KMS-11 (cell line): ENCODE data around the gene GLT6D1.

Source experiments
- H2AFZ ChIP-seq: fragments of 200-600 bp; sonication (generic); 2 replicates; pipeline ENCODE4 v1.6.1; 2016; ENCODE audit warnings: antibody characterized with exemption, mixed run types, low read depth
- H3K27ac ChIP-seq: fragments of 200-600 bp; sonication (generic); 2 replicates; pipeline ENCODE4 v1.6.1; 2016; ENCODE audit warnings: mild to moderate bottlenecking, mixed run types
- H3K27me3 ChIP-seq: fragments of 200-600 bp; sonication (generic); 2 replicates; pipeline ENCODE4 v1.6.1; 2017; ENCODE audit warnings: mild to moderate bottlenecking, low read depth, mixed run types, moderate library complexity; ENCODE audit not compliant: insufficient read depth
- H3K36me3 ChIP-seq: fragments of 200-600 bp; sonication (generic); 2 replicates; pipeline ENCODE4 v1.6.1; 2017; ENCODE audit warnings: mild to moderate bottlenecking, mixed run types; ENCODE audit not compliant: insufficient read depth
- H3K4me1 ChIP-seq: fragments of 200-600 bp; sonication (generic); 2 replicates; pipeline ENCODE4 v1.6.1; 2016; ENCODE audit warnings: mild to moderate bottlenecking, low read depth, mixed run types; ENCODE audit not compliant: poor library complexity, severe bottlenecking
- H3K4me2 ChIP-seq: fragments of 200-600 bp; sonication (generic); 2 replicates; pipeline ENCODE4 v1.7.0; 2016; ENCODE audit warnings: mild to moderate bottlenecking, mixed run types
- H3K4me3 ChIP-seq: fragments of 200-600 bp; sonication (generic); IDR thresholded peaks from 2 replicates; pipeline ENCODE4 v1.6.1; 2017; ENCODE audit warnings: low read depth, low read length, mixed read lengths; ENCODE audit not compliant: insufficient read depth
- H3K79me2 ChIP-seq: fragments of 200-600 bp; sonication (generic); 2 replicates; pipeline ENCODE4 v1.6.1; 2016; ENCODE audit warnings: low read depth, mixed run types; ENCODE audit not compliant: insufficient read depth
- H3K9ac ChIP-seq: fragments of 200-600 bp; sonication (generic); 2 replicates; pipeline ENCODE4 v1.6.1; 2016; ENCODE audit warnings: mild to moderate bottlenecking, mixed run types
- H4K20me1 ChIP-seq: fragments of 200-600 bp; sonication (generic); 2 replicates; pipeline ENCODE4 v1.6.1; 2016; ENCODE audit warnings: mild to moderate bottlenecking, mixed run types; ENCODE audit not compliant: insufficient read depth
- CTCF ChIP-seq: fragments of 200-600 bp; sonication (generic); conservative IDR thresholded peaks from 2 replicates; pipeline ENCODE4 v1.6.1; 2017; ENCODE audit warnings: low read depth, mild to moderate bottlenecking, antibody characterized with exemption, low read length, moderate library complexity, mixed read lengths

Gene GLT6D1

GRCh38 chr9:135632841-135633240 lies 6.5 kb downstream of the GLT6D1 start:
- Histone ChIP-seq H3K4me3 (no peak overlapping the region), H3K79me2 (no peaks in the 10 kb centered on the region), H3K4me1 (no peaks in the 10 kb centered on the region), H3K4me2 (no peak overlapping the region), H3K27me3 (peaks cover 63% of the 10 kb centered on the region), H4K20me1 (no peaks in the 10 kb centered on the region), H3K36me3 (no peaks in the 10 kb centered on the region), H3K27ac (no peak overlapping the region), H2AFZ (no peak overlapping the region), H3K9ac (no peak overlapping the region)
- TF ChIP-seq CTCF, result no peak

GRCh38 chr9:135624282-135624681 lies 15.1 kb downstream of the GLT6D1 start:
- TF ChIP-seq CTCF, result no peak

GRCh38 chr9:135622415-135623020 lies 16.8 kb downstream of the GLT6D1 start:
- TF ChIP-seq CTCF, result no peak
- Histone ChIP-seq H3K36me3 (no peaks in the 10 kb centered on the region), H3K27me3 (peaks cover 69% of the 10 kb centered on the region), H3K4me2 (no peak overlapping the region), H3K79me2 (no peaks in the 10 kb centered on the region), H3K27ac (no peak overlapping the region), H3K9ac (no peak overlapping the region), H2AFZ (no peak overlapping the region), H3K4me1 (no peaks in the 10 kb centered on the region), H4K20me1 (no peaks in the 10 kb centered on the region), H3K4me3 (no peak overlapping the region)

More at GRCh38 chr9:135624282-135624681, 15.1 kb downstream of the GLT6D1 start:
- Histone ChIP-seq H3K4me3 (no peak overlapping the region), H3K79me2 (no peaks in the 10 kb centered on the region), H2AFZ (no peak overlapping the region), H3K27me3 (peaks cover 79% of the 10 kb centered on the region), H4K20me1 (no peaks in the 10 kb centered on the region), H3K9ac (no peak overlapping the region), H3K27ac (no peak overlapping the region), H3K4me2 (no peak overlapping the region), H3K36me3 (no peaks in the 10 kb centered on the region), H3K4me1 (no peaks in the 10 kb centered on the region)

GRCh38 chr9:135620558-135620957 lies 18.8 kb downstream of the GLT6D1 start:
- peaks cover 61% of the 10 kb centered on the region for H3K27me3 ChIP-seq
- no peak overlapping the region for H3K27ac ChIP-seq
- no peak overlapping the region for H2AFZ ChIP-seq
- no peaks in the 10 kb centered on the region for H3K36me3 ChIP-seq
- H3K4me3 ChIP-seq, result no peak overlapping the region
- TF ChIP-seq CTCF, result no peak
- H4K20me1 ChIP-seq, result no peaks in the 10 kb centered on the region
- no peaks in the 10 kb centered on the region for H3K4me1 ChIP-seq
- H3K9ac ChIP-seq, result no peak overlapping the region
- no peaks in the 10 kb centered on the region for H3K79me2 ChIP-seq
- H3K4me2 ChIP-seq, result no peak overlapping the region
